Right lobe of liver (tissue), 4 donors: ENCODE data around the gene PDK1.

ENCODE experiments used
- CTCF ChIP-seq, 4 donors: fragments of 200-600 bp in 3 of 4; fragments of 450-650 bp in 1 of 4; IDR thresholded peaks; one replicate each; pipeline versions ENCODE4 v1.5.1 to v1.8.0; 2016 to 2022; ENCODE audit warnings: antibody characterized with exemption in 4 of 4, mild to moderate bottlenecking in 2 of 4
- POLR2A ChIP-seq: fragments of 450-650 bp; IDR thresholded peaks from one replicate; pipeline ENCODE4 v1.6.1; 2017; ENCODE audit warnings: antibody characterized with exemption, mild to moderate bottlenecking
- donor health status: DM: no; HTN: no; CAD: no.
- donor health status: DM: no; HTN: no; CAD: no.
- donor health status: DM: no; HTN: yes; CAD: no.

- TF ChIP-seq CTCF (IDR thresholded peaks at IDR 0.05), result no peak
- TF ChIP-seq POLR2A, result no peak
These were observed 5.4 kb downstream of the PDK1 start for GRCh38 chr2:172561270-172561669.
